PFSK-1 (cell line): Measurements from ENCODE around the gene IL34.

ENCODE experiments used
- FOXP2 ChIP-seq: optimal IDR thresholded peaks from 2 replicates; pipeline ENCODE3; 2011; ENCODE audit warnings: borderline replicate concordance, control low read depth, inconsistent platforms; ENCODE audit not compliant: insufficient read depth; ENCODE audit errors: extremely low read length, extremely low read depth
- POLR2AphosphoS5 ChIP-seq: IDR thresholded peaks from 2 replicates; pipeline ENCODE4 v1.6.1; 2012; ENCODE audit warnings: low read depth, mild to moderate bottlenecking, control low read depth, low read length, moderate library complexity
- REST ChIP-seq, 2 experiments: IDR thresholded peaks; 2 replicates each; pipeline versions ENCODE4 v1.6.1 to v1.8.0; 2011 to 2012; ENCODE audit warnings: low read depth in 2 of 2, low read length in 2 of 2, control low read depth in 1 of 2, inconsistent platforms in 1 of 2, mild to moderate bottlenecking in 1 of 2, moderate library complexity in 1 of 2; ENCODE audit not compliant: insufficient read depth in 1 of 2
- SIN3A ChIP-seq: IDR thresholded peaks from 2 replicates; pipeline ENCODE4 v1.6.1; 2012; ENCODE audit warnings: mild to moderate bottlenecking, low read length, moderate library complexity, borderline replicate concordance; ENCODE audit not compliant: insufficient read depth
- TAF1 ChIP-seq: IDR thresholded peaks from 2 replicates; pipeline ENCODE4 v1.6.1; 2012; ENCODE audit warnings: low read length, control low read depth, borderline replicate concordance; ENCODE audit not compliant: insufficient read depth

IL34 gene

DNA sequence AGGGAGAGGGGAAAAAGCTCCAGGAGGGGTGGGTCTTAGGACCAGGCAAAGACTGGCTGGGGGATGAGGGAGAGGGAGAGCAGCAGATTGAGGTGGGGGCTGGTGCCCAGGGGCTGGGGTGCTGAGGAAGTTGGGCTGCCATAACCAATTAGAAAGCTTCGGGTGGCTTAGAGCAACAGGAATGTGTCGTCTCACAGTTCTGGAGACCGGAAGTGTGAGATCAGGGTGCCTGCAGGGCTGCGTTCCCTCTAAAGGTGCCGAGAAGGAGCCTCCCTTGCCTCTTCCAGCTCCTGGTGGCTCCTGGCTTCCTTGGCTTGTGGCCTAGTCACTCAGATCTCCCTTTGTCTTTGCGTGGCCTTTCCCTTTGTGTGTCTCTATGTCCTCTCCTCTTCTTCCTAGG is 2.2 kb downstream of the IL34 start:
- TF ChIP-seq POLR2AphosphoS5 (no peak), TAF1 (no peak)

DNA sequence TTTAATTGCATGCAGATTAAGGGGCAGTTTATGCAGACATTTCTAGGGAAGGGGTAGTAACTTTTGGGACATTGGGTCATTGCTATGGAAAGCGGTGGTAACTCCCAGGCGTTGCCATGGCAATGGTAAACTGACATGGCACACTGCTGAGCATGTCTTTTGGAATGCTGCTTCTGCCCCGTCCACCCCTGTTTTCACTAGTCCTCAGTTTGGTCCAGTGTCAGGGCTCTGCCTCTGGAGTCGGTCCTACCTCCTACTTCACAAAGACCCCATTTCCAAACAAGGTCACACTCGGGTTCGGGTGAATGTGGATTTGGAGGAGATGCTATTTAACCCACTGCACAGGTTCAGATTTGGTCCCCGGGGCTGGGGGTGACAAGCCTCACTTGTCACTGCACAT is 2.9 kb downstream of the IL34 start:
- no peak for TF ChIP-seq POLR2AphosphoS5
- no peak for TF ChIP-seq SIN3A
- TF ChIP-seq REST (IDR thresholded peaks at IDR 0.05; ENCODE audit: insufficient read depth in 1 of 2, low read depth in 2 of 2, low read length in 2 of 2) = no peak
- no peak for TF ChIP-seq FOXP2
- no peak for TF ChIP-seq TAF1

DNA sequence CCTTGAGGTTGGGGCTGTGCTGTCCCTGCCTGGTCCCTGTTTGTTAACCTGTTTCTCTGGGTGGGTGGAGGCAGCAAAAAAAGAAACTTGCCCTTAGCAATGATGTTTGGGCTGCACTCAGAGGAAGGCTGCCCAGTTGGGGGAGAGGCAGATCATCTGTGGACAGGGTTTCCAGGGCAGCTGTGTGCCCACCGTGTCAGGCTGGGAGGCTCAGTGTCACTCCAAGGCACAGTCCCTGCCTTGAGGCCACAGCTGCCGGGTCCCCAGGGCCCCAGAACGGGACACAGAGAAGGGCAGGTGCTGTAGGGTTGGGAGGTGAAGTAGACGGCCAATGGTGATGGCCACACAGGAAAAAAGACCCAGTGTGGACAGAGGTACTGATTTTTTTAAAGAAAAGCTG is 3.9 kb downstream of the IL34 start:
- TF ChIP-seq SIN3A (no peak), TAF1 (no peak), POLR2AphosphoS5 (no peak), REST (IDR thresholded peaks at IDR 0.05; ENCODE audit: insufficient read depth in 1 of 2, low read depth in 2 of 2, low read length in 2 of 2) (no peak), FOXP2 (no peak)

GRCh38 chr16:70651524-70651923 is 5.2 kb downstream of the IL34 start:
- TF ChIP-seq SIN3A = no peak
- no peak for TF ChIP-seq FOXP2
- no peak for TF ChIP-seq REST (IDR thresholded peaks at IDR 0.05; ENCODE audit: insufficient read depth in 1 of 2, low read depth in 2 of 2, low read length in 2 of 2)
- no peak for TF ChIP-seq POLR2AphosphoS5
- TF ChIP-seq TAF1 = no peak

DNA sequence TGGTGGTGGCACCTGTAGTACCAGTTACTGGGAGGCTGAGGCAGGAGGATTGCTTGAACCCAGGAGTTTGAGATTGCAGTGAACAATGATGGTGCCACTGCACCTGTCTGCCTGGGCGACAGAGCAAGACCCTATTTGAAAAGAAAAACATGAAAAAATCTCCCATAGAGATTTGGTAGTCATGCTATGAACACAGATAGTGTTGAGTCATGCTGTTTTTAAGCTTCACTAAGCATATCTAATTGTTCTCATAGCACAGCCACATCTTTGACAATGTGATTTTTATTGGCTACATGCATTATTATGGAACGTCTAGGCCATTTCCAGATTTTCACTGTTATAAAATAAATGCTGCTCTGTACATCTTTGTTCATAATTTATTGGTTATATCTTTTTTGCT is 6.0 kb downstream of the IL34 start:
- TF ChIP-seq TAF1 (no peak), POLR2AphosphoS5 (no peak), REST (IDR thresholded peaks at IDR 0.05; ENCODE audit: insufficient read depth in 1 of 2, low read depth in 2 of 2, low read length in 2 of 2) (no peak), SIN3A (no peak), FOXP2 (no peak)
